Smooth muscle cell (in vitro differentiated cells): Measurements from ENCODE around the gene DDX49. TPM values are rescaled to one million over a fixed set of nuclear protein-coding genes. Genes with fewer than 3 reads are reported as not detected.

Experiments used
- DNase-seq: peaks from one replicate; lab custom pipeline; 2025; ENCODE audit not compliant: unreplicated experiment; lab: John Stamatoyannopoulos, UW
- H2AFZ ChIP-seq: fragments of 200-600 bp; sonication (generic); 2 replicates; pipeline ENCODE4 v1.6.0; 2016; ENCODE audit warnings: antibody characterized with exemption, low read depth, mild to moderate bottlenecking
- H3F3A ChIP-seq: fragments of 200-600 bp; sonication (generic); 2 replicates; pipeline ENCODE4 v1.6.0; 2017; ENCODE audit warnings: antibody characterized with exemption, low read depth
- H3K27ac ChIP-seq: fragments of 200-600 bp; sonication (generic); 2 replicates; pipeline ENCODE4 v1.5.1; 2016; ENCODE audit warnings: low read depth, mild to moderate bottlenecking
- H3K27me3 ChIP-seq: fragments of 200-600 bp; sonication (generic); 2 replicates; pipeline ENCODE4 v1.6.1; 2016; ENCODE audit warnings: low read depth, mild to moderate bottlenecking
- H3K36me3 ChIP-seq: fragments of 200-600 bp; sonication (generic); 2 replicates; pipeline ENCODE4 v1.5.1; 2016; ENCODE audit warnings: low read depth
- H3K4me1 ChIP-seq: fragments of 200-600 bp; sonication (generic); 2 replicates; pipeline ENCODE4 v1.5.1; 2016; ENCODE audit warnings: low read depth
- H3K4me2 ChIP-seq: fragments of 200-600 bp; sonication (generic); 2 replicates; pipeline ENCODE4 v1.6.0; 2016; ENCODE audit warnings: mild to moderate bottlenecking
- H3K4me3 ChIP-seq: fragments of 200-600 bp; sonication (generic); 2 replicates; pipeline ENCODE4 v1.5.1; 2016; ENCODE audit warnings: mild to moderate bottlenecking
- H3K79me2 ChIP-seq: fragments of 200-600 bp; sonication (generic); 2 replicates; pipeline ENCODE4 v1.6.0; 2016; ENCODE audit warnings: low read depth, mild to moderate bottlenecking
- H3K9ac ChIP-seq: fragments of 200-600 bp; sonication (generic); 2 replicates; pipeline ENCODE4 v1.6.0; 2016; ENCODE audit warnings: low read depth
- H3K9me3 ChIP-seq: fragments of 200-600 bp; sonication (generic); replicated peaks from 2 replicates; pipeline ENCODE4 v1.5.1; 2016; ENCODE audit warnings: low read depth
- H4K20me1 ChIP-seq: fragments of 200-600 bp; sonication (generic); 2 replicates; pipeline ENCODE4 v1.6.0; 2016; ENCODE audit warnings: low read depth
- WGBS: methylation state at CpG from one replicate; pipeline ENCODE4 v1.1.7; 2016; ENCODE audit warnings: low lambda C conversion rate; 5-methylcytosine and 5-hydroxymethylcytosine counted together
- polyA plus RNA-seq: library from polyadenylated mRNA; unstranded; fragments of >200 nt; fragmentation: Nextera tagmentation; extraction: Ambion mirVana; gene quantifications from 2 replicates; pipeline ENCODE4 v1.2.1, GENCODE V29; 2016
- total RNA-seq: library from RNA; depleted of rRNA; stranded (reverse); fragments of >200 nt; gene quantifications from 2 replicates; pipeline ENCODE4 v1.2.3, GENCODE V29; 2014
- TF ChIP-seq, protein P1 (sequence below): fragments of 200-600 bp; sonication (generic); IDR thresholded peaks from 2 replicates; pipeline ENCODE4 v1.5.1; 2017; ENCODE audit warnings: borderline replicate concordance, mild to moderate bottlenecking, antibody characterized with exemption; ENCODE audit not compliant: insufficient read depth, poor library complexity, severe bottlenecking

The DDX49 gene
- total and polyA plus RNA-seq, 2 experiments from 2014 or later: 36.1 to 39.6 TPM

GRCh38 chr19:18948075-18948975, 28.8 kb downstream of the DDX49 start:
- H3K36me3 ChIP-seq: no peaks in the 10 kb centered on the region
- H3K4me1 ChIP-seq: no peaks in the 10 kb centered on the region
- H3K27ac ChIP-seq: no peak overlapping the region
- H3F3A ChIP-seq: no peaks in the 10 kb centered on the region
- no peak overlapping the region for H3K9ac ChIP-seq
- H3K4me3 ChIP-seq: no peak overlapping the region
- no peaks in the 10 kb centered on the region for H3K79me2 ChIP-seq
- TF ChIP-seq, protein P1, sequence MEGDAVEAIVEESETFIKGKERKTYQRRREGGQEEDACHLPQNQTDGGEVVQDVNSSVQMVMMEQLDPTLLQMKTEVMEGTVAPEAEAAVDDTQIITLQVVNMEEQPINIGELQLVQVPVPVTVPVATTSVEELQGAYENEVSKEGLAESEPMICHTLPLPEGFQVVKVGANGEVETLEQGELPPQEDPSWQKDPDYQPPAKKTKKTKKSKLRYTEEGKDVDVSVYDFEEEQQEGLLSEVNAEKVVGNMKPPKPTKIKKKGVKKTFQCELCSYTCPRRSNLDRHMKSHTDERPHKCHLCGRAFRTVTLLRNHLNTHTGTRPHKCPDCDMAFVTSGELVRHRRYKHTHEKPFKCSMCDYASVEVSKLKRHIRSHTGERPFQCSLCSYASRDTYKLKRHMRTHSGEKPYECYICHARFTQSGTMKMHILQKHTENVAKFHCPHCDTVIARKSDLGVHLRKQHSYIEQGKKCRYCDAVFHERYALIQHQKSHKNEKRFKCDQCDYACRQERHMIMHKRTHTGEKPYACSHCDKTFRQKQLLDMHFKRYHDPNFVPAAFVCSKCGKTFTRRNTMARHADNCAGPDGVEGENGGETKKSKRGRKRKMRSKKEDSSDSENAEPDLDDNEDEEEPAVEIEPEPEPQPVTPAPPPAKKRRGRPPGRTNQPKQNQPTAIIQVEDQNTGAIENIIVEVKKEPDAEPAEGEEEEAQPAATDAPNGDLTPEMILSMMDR: no peak
- H2AFZ ChIP-seq: no peak overlapping the region
- no peak for DNase-seq
- H4K20me1 ChIP-seq: no peaks in the 10 kb centered on the region
- no peak overlapping the region for H3K4me2 ChIP-seq
- no peaks in the 10 kb centered on the region for H3K9me3 ChIP-seq
- WGBS: 89% methylated on average over 15 of the region's 15 CpGs
- H3K27me3 ChIP-seq: no peaks in the 10 kb centered on the region

DNA sequence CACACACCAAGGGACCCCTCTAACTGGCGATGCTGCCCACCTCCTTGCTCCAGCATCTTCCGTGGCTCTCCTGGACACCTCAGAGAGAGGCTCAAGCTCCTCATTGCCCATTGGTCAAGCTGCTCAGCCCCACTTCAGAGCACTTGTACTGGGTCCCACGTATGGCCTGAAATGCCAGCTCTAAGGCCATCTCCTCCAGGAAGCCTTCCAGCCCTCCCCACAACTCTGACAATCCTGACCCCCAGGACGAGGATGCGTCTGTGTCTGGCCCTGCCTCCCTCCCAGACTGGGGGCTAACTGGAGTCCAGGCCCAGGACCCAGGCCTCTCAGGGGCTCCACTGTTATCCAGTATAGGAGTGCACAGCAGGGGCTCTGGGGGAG, 29.5 kb downstream of the DDX49 start:
- TF ChIP-seq, protein P1: no peak
- 84% methylated on average over 5 of the region's 5 CpGs for WGBS
- H3K36me3 ChIP-seq: no peaks in the 10 kb centered on the region
- H2AFZ ChIP-seq: no peak overlapping the region
- no peak overlapping the region for H3K4me2 ChIP-seq
- no peaks in the 10 kb centered on the region for H3K9me3 ChIP-seq
- no peak for DNase-seq
- no peaks in the 10 kb centered on the region for H3K4me1 ChIP-seq
- no peak overlapping the region for H3K9ac ChIP-seq
- no peak overlapping the region for H3K4me3 ChIP-seq
- no peak overlapping the region for H3K27ac ChIP-seq
- no peaks in the 10 kb centered on the region for H3K79me2 ChIP-seq
- no peaks in the 10 kb centered on the region for H3K27me3 ChIP-seq
- H4K20me1 ChIP-seq: no peaks in the 10 kb centered on the region
- H3F3A ChIP-seq: no peaks in the 10 kb centered on the region

GRCh38 chr19:18949858-18950257, 30.3 kb downstream of the DDX49 start:
- Histone ChIP-seq H3K79me2 (no peaks in the 10 kb centered on the region), H3K36me3 (no peaks in the 10 kb centered on the region), H3K9me3 (no peaks in the 10 kb centered on the region), H3F3A (no peaks in the 10 kb centered on the region), H3K4me1 (no peaks in the 10 kb centered on the region), H3K27ac (no peak overlapping the region), H2AFZ (no peak overlapping the region), H4K20me1 (no peaks in the 10 kb centered on the region), H3K4me2 (no peak overlapping the region), H3K9ac (no peak overlapping the region), H3K4me3 (no peak overlapping the region), H3K27me3 (no peaks in the 10 kb centered on the region)
- WGBS: 91% methylated on average over 3 of the region's 3 CpGs
- TF ChIP-seq, protein P1: no peak
- DNase-seq: no peak
